ENCODE results near the gene TSPAN11.

GRCh38 chr12:30882706-30883105 lies 43.8 kb upstream of the TSPAN11 start:
- no peak for TF ChIP-seq CTCF (IDR thresholded peaks at IDR 0.05)
- no peak for TF ChIP-seq POLR2A (IDR thresholded peaks at IDR 0.05)

Data from body of pancreas (tissue), 4 donors.